SK-N-SH treated with all-trans-retinoic acid at 6 μM for 48 hours (cell line): ENCODE results near the gene PPP4R4.
"Not testable (repeated sequence)": the region's sequence is repeated elsewhere in the genome, so short reads cannot be mapped to it uniquely, and the experiment has no call there.

Source experiments
- ATAC-seq: fragments of 200-7000 bp; cut with Tn5 transposase; 3 replicates; pipeline ENCODE4 v1.9.1; 2020; ENCODE audit warnings: mild to moderate bottlenecking, moderate library complexity
- ARNTL ChIP-seq: fragments of 450-650 bp; formaldehyde crosslinking; IDR thresholded peaks from 2 replicates; pipeline ENCODE4 v1.5.0; 2020; ENCODE audit warnings: low read depth, mild to moderate bottlenecking, moderate library complexity, borderline replicate concordance
- BACH2 ChIP-seq: fragments of 250-450 bp; sonication (Bioruptor Pico); IDR thresholded peaks from 2 replicates; pipeline ENCODE4 v1.9.0; 2021; ENCODE audit warnings: mild to moderate bottlenecking, borderline replicate concordance
- CSDC2 ChIP-seq: fragments of 250-450 bp; sonication (Bioruptor Pico); IDR thresholded peaks from 2 replicates; pipeline ENCODE4 v1.5.0; 2020; ENCODE audit warnings: mild to moderate bottlenecking, moderate library complexity
- ESRRG ChIP-seq: fragments of 250-450 bp; sonication (Bioruptor Pico); IDR thresholded peaks from 2 replicates; pipeline ENCODE4 v1.6.1; 2021; ENCODE audit warnings: mild to moderate bottlenecking
- OSR1 ChIP-seq: fragments of 250-450 bp; sonication (Bioruptor Pico); IDR thresholded peaks from 2 replicates; pipeline ENCODE4 v1.8.0; 2022; ENCODE audit warnings: moderate library complexity, mild to moderate bottlenecking, inconsistent platforms
- PPARA ChIP-seq: fragments of 250-450 bp; sonication (Bioruptor Pico); IDR thresholded peaks from 2 replicates; pipeline ENCODE4 v1.5.0; 2020; ENCODE audit warnings: mild to moderate bottlenecking, borderline replicate concordance
- SNAI2 ChIP-seq: fragments of 250-450 bp; sonication (Bioruptor Pico); IDR thresholded peaks from 2 replicates; pipeline ENCODE4 v1.5.0; 2020; ENCODE audit warnings: mild to moderate bottlenecking, moderate library complexity
- TCF4 ChIP-seq: fragments of 250-450 bp; sonication (Bioruptor Pico); IDR thresholded peaks from 2 replicates; pipeline ENCODE4 v1.8.0; 2021; ENCODE audit warnings: mild to moderate bottlenecking, moderate library complexity, borderline replicate concordance
- ZC3H10 ChIP-seq: fragments of 250-450 bp; sonication (Bioruptor Pico); IDR thresholded peaks from 2 replicates; pipeline ENCODE4 v1.5.1; 2021; ENCODE audit warnings: mild to moderate bottlenecking, moderate library complexity
- ZNF70 ChIP-seq: fragments of 450-650 bp; formaldehyde crosslinking; IDR thresholded peaks from 2 replicates; pipeline ENCODE4 v1.5.0; 2020; ENCODE audit warnings: mild to moderate bottlenecking, moderate library complexity
- ZNF8 ChIP-seq: fragments of 450-650 bp; formaldehyde crosslinking; IDR thresholded peaks from 2 replicates; pipeline ENCODE4 v1.5.0; 2020; ENCODE audit warnings: mild to moderate bottlenecking, moderate library complexity
- TF ChIP-seq, protein P1 (sequence below): fragments of 250-450 bp; sonication (Bioruptor Pico); IDR thresholded peaks from 2 replicates; pipeline ENCODE4 v1.8.0; 2021; ENCODE audit warnings: low read depth, mild to moderate bottlenecking, moderate library complexity, borderline replicate concordance
- TF ChIP-seq, protein P2 (sequence below): fragments of 250-450 bp; sonication (Bioruptor Pico); IDR thresholded peaks from 2 replicates; pipeline ENCODE4 v1.5.0; 2020; ENCODE audit warnings: mild to moderate bottlenecking, moderate library complexity
- TF ChIP-seq, protein P3 (sequence below): fragments of 250-450 bp; sonication (Bioruptor Pico); IDR thresholded peaks from 2 replicates; pipeline ENCODE4 v1.8.0; 2020; ENCODE audit warnings: mild to moderate bottlenecking, moderate library complexity, borderline replicate concordance

PPP4R4 gene

DNA sequence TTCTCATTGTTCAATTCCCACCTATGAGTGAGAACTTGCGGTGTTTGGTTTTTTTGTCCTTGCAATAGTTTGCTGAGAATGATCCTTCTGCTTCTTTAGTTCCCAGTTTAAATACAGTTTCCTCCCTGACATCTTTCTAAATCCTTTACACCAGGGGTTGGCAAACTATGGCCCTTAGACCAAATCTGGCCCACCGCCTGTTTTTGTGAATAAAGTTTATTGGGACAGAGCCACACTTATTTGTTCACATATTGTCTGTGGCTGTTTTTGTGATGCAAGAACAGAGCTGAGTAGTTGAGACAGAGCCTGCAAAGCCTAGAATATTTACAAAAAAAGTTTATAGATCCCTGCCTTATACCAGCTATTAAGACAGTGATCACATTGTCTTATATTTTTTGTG is 65.3 kb downstream of the PPP4R4 start:
- TF ChIP-seq SNAI2 (CRISPR knock-in tag) (no peak), BACH2 (CRISPR knock-in tag) (no peak), ESRRG (no peak), TCF4 (CRISPR knock-in tag) (no peak), ZNF70 (CRISPR knock-in tag) (no peak), ZC3H10 (no peak), PPARA (CRISPR knock-in tag) (no peak)
- no peak for ATAC-seq

DNA sequence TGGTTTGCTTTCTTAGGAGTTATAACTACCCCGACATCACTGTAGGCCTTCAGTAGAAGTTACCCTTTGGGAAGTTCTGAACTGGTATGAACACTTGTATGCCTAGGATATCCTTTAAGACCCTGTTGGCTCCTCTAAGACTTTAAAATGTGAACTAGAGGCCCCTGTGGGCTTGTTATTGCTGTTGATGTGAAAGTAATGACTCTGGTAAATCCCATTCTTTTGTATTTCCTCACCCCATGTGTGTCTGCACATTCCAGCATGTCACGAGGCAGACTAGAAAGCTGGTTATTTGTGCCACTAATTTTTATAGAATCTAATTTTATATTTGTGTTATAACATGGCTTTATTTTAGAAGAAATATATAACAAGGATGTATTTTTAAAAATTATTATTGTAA is 70.1 kb downstream of the PPP4R4 start:
- TF ChIP-seq ESRRG = no peak
- TF ChIP-seq, protein P1, sequence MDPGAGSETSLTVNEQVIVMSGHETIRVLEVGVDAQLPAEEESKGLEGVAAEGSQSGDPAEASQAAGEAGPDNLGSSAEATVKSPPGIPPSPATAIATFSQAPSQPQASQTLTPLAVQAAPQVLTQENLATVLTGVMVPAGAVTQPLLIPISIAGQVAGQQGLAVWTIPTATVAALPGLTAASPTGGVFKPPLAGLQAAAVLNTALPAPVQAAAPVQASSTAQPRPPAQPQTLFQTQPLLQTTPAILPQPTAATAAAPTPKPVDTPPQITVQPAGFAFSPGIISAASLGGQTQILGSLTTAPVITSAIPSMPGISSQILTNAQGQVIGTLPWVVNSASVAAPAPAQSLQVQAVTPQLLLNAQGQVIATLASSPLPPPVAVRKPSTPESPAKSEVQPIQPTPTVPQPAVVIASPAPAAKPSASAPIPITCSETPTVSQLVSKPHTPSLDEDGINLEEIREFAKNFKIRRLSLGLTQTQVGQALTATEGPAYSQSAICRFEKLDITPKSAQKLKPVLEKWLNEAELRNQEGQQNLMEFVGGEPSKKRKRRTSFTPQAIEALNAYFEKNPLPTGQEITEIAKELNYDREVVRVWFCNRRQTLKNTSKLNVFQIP (CRISPR knock-in tag) = no peak
- no peak for TF ChIP-seq ZNF8
- TF ChIP-seq CSDC2 = no peak
- TF ChIP-seq, protein P2, sequence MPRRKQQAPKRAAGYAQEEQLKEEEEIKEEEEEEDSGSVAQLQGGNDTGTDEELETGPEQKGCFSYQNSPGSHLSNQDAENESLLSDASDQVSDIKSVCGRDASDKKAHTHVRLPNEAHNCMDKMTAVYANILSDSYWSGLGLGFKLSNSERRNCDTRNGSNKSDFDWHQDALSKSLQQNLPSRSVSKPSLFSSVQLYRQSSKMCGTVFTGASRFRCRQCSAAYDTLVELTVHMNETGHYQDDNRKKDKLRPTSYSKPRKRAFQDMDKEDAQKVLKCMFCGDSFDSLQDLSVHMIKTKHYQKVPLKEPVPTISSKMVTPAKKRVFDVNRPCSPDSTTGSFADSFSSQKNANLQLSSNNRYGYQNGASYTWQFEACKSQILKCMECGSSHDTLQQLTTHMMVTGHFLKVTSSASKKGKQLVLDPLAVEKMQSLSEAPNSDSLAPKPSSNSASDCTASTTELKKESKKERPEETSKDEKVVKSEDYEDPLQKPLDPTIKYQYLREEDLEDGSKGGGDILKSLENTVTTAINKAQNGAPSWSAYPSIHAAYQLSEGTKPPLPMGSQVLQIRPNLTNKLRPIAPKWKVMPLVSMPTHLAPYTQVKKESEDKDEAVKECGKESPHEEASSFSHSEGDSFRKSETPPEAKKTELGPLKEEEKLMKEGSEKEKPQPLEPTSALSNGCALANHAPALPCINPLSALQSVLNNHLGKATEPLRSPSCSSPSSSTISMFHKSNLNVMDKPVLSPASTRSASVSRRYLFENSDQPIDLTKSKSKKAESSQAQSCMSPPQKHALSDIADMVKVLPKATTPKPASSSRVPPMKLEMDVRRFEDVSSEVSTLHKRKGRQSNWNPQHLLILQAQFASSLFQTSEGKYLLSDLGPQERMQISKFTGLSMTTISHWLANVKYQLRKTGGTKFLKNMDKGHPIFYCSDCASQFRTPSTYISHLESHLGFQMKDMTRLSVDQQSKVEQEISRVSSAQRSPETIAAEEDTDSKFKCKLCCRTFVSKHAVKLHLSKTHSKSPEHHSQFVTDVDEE (CRISPR knock-in tag) = no peak
- no peak for TF ChIP-seq OSR1 (CRISPR knock-in tag)
- TF ChIP-seq, protein P3, sequence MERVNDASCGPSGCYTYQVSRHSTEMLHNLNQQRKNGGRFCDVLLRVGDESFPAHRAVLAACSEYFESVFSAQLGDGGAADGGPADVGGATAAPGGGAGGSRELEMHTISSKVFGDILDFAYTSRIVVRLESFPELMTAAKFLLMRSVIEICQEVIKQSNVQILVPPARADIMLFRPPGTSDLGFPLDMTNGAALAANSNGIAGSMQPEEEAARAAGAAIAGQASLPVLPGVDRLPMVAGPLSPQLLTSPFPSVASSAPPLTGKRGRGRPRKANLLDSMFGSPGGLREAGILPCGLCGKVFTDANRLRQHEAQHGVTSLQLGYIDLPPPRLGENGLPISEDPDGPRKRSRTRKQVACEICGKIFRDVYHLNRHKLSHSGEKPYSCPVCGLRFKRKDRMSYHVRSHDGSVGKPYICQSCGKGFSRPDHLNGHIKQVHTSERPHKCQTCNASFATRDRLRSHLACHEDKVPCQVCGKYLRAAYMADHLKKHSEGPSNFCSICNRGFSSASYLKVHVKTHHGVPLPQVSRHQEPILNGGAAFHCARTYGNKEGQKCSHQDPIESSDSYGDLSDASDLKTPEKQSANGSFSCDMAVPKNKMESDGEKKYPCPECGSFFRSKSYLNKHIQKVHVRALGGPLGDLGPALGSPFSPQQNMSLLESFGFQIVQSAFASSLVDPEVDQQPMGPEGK = no peak
- TF ChIP-seq ARNTL (CRISPR knock-in tag) = no peak
- TF ChIP-seq BACH2 (CRISPR knock-in tag) = no peak
- ATAC-seq = no peak

DNA sequence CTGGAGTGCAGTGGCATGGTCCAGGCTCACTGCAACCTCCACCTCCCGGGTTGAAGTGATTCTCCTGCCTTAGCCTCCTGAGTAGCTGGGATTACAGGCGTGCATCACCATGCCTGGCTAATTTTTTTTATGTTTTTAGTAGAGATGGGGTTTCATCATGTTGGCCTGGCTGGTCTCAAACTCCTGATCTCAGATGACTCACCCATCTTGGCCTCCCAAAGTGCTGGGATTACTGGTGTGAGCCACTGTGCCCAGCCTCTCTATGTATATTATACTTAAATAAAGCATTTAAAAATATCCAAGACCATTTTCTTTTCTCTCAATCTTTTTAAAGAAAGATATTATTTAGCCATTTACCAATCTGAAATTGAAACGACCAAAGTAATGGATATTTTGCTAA is 90.1 kb downstream of the PPP4R4 start:
- ATAC-seq = not testable (repeated sequence)

DNA sequence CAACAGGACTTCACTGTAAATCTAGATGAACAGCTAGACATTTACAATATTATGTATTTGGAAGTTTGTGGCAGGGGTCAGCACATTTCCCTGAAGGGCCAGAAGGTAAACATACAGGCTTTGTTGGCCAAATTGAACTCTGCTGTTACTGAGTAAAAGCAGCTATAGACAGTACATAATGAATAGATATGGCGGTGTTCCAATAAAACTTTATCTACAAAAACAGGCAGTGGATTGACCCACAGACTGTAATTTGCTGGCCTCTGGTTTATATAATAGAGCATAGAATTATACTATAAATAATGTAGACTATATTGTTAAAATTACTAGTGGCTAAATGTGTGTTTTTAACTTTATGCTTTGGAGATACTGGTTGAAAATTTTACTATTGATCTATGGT is 93.2 kb downstream of the PPP4R4 start:
- TF ChIP-seq, protein P2 (CRISPR knock-in tag) = no peak
- TF ChIP-seq CSDC2 (no peak), ZNF8 (no peak), TCF4 (CRISPR knock-in tag) (no peak), ZC3H10 (no peak), ARNTL (CRISPR knock-in tag) (no peak)
- TF ChIP-seq, protein P1 (CRISPR knock-in tag) = no peak
- no peak for ATAC-seq

DNA sequence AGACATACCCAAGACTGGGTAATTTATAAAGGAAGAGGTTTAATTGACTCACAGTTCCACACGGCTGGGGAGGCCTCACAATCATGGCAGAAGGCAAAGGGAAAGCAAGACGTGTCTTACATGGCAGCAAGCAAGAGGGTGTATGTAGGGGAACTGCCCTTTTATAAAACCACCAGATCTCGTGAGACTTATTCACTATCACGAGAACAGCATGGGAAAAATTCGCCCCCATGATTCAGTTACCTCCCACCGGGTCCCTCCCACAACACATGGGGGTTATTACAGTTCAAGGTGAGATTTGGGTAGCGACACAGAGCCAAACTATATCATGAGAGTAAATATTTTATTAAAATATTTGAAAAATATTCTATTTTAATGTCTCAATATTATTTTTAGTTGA is 94.5 kb downstream of the PPP4R4 start:
- ATAC-seq = not testable (repeated sequence)
